PFSK-1 (cell line): Measurements from ENCODE around the gene CNOT8.

ENCODE experiments used
- FOXP2 ChIP-seq: optimal IDR thresholded peaks from 2 replicates; pipeline ENCODE3; 2011; ENCODE audit warnings: borderline replicate concordance, control low read depth, inconsistent platforms; ENCODE audit not compliant: insufficient read depth; ENCODE audit errors: extremely low read length, extremely low read depth
- POLR2AphosphoS5 ChIP-seq: IDR thresholded peaks from 2 replicates; pipeline ENCODE4 v1.6.1; 2012; ENCODE audit warnings: low read depth, mild to moderate bottlenecking, control low read depth, low read length, moderate library complexity
- TAF1 ChIP-seq: IDR thresholded peaks from 2 replicates; pipeline ENCODE4 v1.6.1; 2012; ENCODE audit warnings: low read length, control low read depth, borderline replicate concordance; ENCODE audit not compliant: insufficient read depth
- TF ChIP-seq, protein P1 (sequence below), 2 experiments: IDR thresholded peaks; 2 replicates each; pipeline versions ENCODE4 v1.6.1 to v1.8.0; 2011 to 2012; ENCODE audit warnings: low read depth in 2 of 2, low read length in 2 of 2, control low read depth in 1 of 2, inconsistent platforms in 1 of 2, mild to moderate bottlenecking in 1 of 2, moderate library complexity in 1 of 2; ENCODE audit not compliant: insufficient read depth in 1 of 2

DNA sequence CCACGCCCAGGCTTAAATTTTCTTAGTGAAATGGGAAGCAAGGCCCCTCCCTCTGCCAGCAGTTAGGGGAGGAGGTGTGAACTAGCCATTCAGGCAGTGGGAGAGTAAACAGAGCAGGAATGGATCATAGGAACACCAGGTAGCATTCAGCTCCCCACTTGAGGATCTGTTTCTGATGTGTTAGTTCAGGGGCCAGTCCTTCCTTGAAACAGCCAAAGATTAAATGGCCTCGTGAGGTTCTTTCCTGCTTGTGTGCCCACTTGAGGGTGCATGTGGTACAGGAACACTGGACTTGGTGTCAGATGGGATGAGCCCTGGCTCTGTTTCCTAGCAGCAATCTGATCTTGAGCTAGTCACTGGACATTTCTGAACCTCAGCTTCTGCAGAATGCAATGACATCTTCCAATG, 29.2 kb upstream of the CNOT8 start:
- TF ChIP-seq POLR2AphosphoS5 (no peak), FOXP2 (no peak), TAF1 (no peak)
- TF ChIP-seq, protein P1, sequence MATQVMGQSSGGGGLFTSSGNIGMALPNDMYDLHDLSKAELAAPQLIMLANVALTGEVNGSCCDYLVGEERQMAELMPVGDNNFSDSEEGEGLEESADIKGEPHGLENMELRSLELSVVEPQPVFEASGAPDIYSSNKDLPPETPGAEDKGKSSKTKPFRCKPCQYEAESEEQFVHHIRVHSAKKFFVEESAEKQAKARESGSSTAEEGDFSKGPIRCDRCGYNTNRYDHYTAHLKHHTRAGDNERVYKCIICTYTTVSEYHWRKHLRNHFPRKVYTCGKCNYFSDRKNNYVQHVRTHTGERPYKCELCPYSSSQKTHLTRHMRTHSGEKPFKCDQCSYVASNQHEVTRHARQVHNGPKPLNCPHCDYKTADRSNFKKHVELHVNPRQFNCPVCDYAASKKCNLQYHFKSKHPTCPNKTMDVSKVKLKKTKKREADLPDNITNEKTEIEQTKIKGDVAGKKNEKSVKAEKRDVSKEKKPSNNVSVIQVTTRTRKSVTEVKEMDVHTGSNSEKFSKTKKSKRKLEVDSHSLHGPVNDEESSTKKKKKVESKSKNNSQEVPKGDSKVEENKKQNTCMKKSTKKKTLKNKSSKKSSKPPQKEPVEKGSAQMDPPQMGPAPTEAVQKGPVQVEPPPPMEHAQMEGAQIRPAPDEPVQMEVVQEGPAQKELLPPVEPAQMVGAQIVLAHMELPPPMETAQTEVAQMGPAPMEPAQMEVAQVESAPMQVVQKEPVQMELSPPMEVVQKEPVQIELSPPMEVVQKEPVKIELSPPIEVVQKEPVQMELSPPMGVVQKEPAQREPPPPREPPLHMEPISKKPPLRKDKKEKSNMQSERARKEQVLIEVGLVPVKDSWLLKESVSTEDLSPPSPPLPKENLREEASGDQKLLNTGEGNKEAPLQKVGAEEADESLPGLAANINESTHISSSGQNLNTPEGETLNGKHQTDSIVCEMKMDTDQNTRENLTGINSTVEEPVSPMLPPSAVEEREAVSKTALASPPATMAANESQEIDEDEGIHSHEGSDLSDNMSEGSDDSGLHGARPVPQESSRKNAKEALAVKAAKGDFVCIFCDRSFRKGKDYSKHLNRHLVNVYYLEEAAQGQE (IDR thresholded peaks at IDR 0.05; ENCODE audit: insufficient read depth in 1 of 2, low read depth in 2 of 2, low read length in 2 of 2) = no peak
